ENCODE data around the gene SGIP1. TPM values are rescaled to one million over a fixed set of nuclear protein-coding genes. Genes with fewer than 3 reads are reported as not detected.

SGIP1 gene
- total and polyA plus RNA-seq, 8 donors: 6.8 to 16.6 (median 8.6) TPM

DNA sequence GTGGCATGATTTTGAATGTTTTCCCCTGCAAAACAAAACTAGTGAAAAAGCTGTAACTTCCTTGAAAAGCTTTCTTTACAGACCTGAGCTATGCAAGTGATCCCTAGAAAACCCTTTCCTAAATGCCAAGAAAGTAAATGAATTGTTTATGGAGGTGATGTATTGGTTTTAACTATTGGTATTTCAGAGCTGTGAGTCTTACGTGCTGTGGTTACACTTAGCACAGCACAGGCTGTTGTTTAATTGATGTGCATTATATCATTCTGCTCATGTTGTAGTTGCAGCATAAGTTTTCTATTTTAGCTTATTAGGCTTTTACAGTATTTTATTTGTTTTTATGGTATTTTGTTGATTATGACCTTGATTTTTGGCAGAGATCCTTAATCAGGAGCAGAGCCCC lies 144.2 kb downstream of the SGIP1 start:
- Histone ChIP-seq H3K9me3 (no peaks in the 10 kb centered on the region), H3K36me3 (no peaks in the 10 kb centered on the region), H3K4me1 (peaks cover 0 to 2% of the 10 kb centered on the region in 2 donors), H3K27ac (no peak overlapping the region), H3K4me3 (no peak overlapping the region), H3K27me3 (no peaks in the 10 kb centered on the region)
- intact Hi-C loops (cut with DNase I): no loop called here
- no peak for TF ChIP-seq CTCF (IDR thresholded peaks at IDR 0.05)
- no peak for DNase-seq
- no peak for ATAC-seq

GRCh38 chr1:66679140-66679539 lies 145.2 kb downstream of the SGIP1 start:
- Histone ChIP-seq H3K36me3 (no peaks in the 10 kb centered on the region), H3K4me1 (peaks cover 0 to 2% of the 10 kb centered on the region in 2 donors), H3K9me3 (no peaks in the 10 kb centered on the region), H3K27ac (no peak overlapping the region), H3K4me3 (no peak overlapping the region), H3K27me3 (no peaks in the 10 kb centered on the region)
- TF ChIP-seq CTCF (IDR thresholded peaks at IDR 0.05): no peak
- no peak for DNase-seq
- no peak for ATAC-seq
- intact Hi-C loops (cut with DNase I): no loop called here

- DNase-seq: no peak
- Histone ChIP-seq H3K27me3 (no peaks in the 10 kb centered on the region), H3K9me3 (no peaks in the 10 kb centered on the region), H3K4me1 (peaks cover 0 to 2% of the 10 kb centered on the region in 2 donors), H3K27ac (no peak overlapping the region), H3K36me3 (no peaks in the 10 kb centered on the region), H3K4me3 (no peak overlapping the region)
- ATAC-seq: no peak
- intact Hi-C loops (cut with DNase I): no loop called here
- TF ChIP-seq CTCF (IDR thresholded peaks at IDR 0.05): no peak
Observed at GRCh38 chr1:66681686-66682085, 147.7 kb downstream of the SGIP1 start.

- no peak for ATAC-seq
- Histone ChIP-seq H3K27ac (no peak overlapping the region), H3K27me3 (no peaks in the 10 kb centered on the region), H3K9me3 (no peaks in the 10 kb centered on the region), H3K4me1 (peaks cover 0 to 2% of the 10 kb centered on the region in 2 donors), H3K4me3 (no peak overlapping the region), H3K36me3 (no peaks in the 10 kb centered on the region)
- TF ChIP-seq CTCF (IDR thresholded peaks at IDR 0.05): no peak
- intact Hi-C loops (cut with DNase I): no loop called here
- no peak for DNase-seq
Observed at GRCh38 chr1:66682106-66682505, 148.2 kb downstream of the SGIP1 start.

- no peaks in the 10 kb centered on the region for H3K27me3 ChIP-seq
- H3K27ac ChIP-seq: no peak overlapping the region
- H3K4me3 ChIP-seq: no peak overlapping the region
- TF ChIP-seq CTCF (IDR thresholded peaks at IDR 0.05): no peak
- H3K36me3 ChIP-seq: no peaks in the 10 kb centered on the region
- H3K9me3 ChIP-seq: no peaks in the 10 kb centered on the region
- ATAC-seq (no peak), DNase-seq (no peak)
- H3K4me1 ChIP-seq: no peaks in the 10 kb centered on the region
- intact Hi-C loops (cut with DNase I): no loop called here
Observed at GRCh38 chr1:66684353-66684752, 150.4 kb downstream of the SGIP1 start.
